K562 (cell line): ENCODE measurements around the gene TFAP2E. TPM values are rescaled to one million over a fixed set of nuclear protein-coding genes. Genes with fewer than 3 reads are reported as not detected.

ENCODE experiments used
- ATAC-seq: fragments of 200-7000 bp; cut with Tn5 transposase; 3 replicates; pipeline ENCODE4 v1.9.1; 2020; ENCODE audit warnings: moderate library complexity
- BruUV-seq: library from RNA; stranded (reverse); fragments of 400-500 nt; replicated peaks from 2 replicates; lab custom pipeline; 2021; lab: Mats Ljungman, UMichigan
- CTCF ChIA-PET: fragments of 300-600 bp; formaldehyde crosslinking; extraction: SDS; loops from one replicate; lab custom pipeline; 2021; ENCODE audit warnings: low intra/inter-chr PET ratio; lab: Yijun Ruan, JAX
- POLR2A ChIA-PET: fragments of 300-600, 350-650 bp; sonication (Branson Sonifier 250); formaldehyde crosslinking; extraction: SDS; loops from one replicate; lab custom pipeline; 2021; ENCODE audit warnings: antibody characterized with exemption, inconsistent platforms; lab: Yijun Ruan, JAX
- DNase-seq, 4 experiments: peaks; one replicate each; pipeline versions ENCODE4 v3.0.0 to v3.0.0-alpha.2; 2011 to 2018; ENCODE audit warnings: low spot score in 3 of 4, mixed read lengths in 3 of 4; ENCODE audit errors: extremely low read depth in 1 of 4
- FAIRE-seq: peaks from 2 replicates; lab custom pipeline; 2011; peaks lifted over from hg19 to GRCh38; lab: Jason Lieb, UNC
- H2AFZ ChIP-seq: 2 replicates; pipeline ENCODE4 v1.6.0; 2011; ENCODE audit warnings: low read depth, low read length, control low read depth, inconsistent platforms
- H3K27ac ChIP-seq: fragments of 200-600 bp; 3 replicates; pipeline ENCODE4 v1.8.0; 2011; ENCODE audit warnings: low read depth, mild to moderate bottlenecking, control low read depth, inconsistent platforms, low read length, moderate library complexity, mixed read lengths; ENCODE audit errors: extremely low read depth
- H3K27me3 ChIP-seq, 2 experiments: fragments of 300-600 bp in 1 of 2; 2 replicates in 1 of 2; 3 replicates in 1 of 2; pipeline versions ENCODE4 v1.6.0 to v1.8.0; 2011; ENCODE audit warnings: inconsistent platforms in 2 of 2, low read length in 2 of 2, mild to moderate bottlenecking in 1 of 2, mixed read lengths in 1 of 2, moderate library complexity in 1 of 2; ENCODE audit not compliant: control insufficient read depth in 2 of 2, insufficient read depth in 2 of 2
- H3K36me3 ChIP-seq: fragments of 300-600 bp; 3 replicates; pipeline ENCODE4 v1.8.0; 2011; ENCODE audit warnings: mild to moderate bottlenecking, low read length, inconsistent platforms; ENCODE audit not compliant: control insufficient read depth, insufficient read depth
- H3K4me1 ChIP-seq, 2 experiments: fragments of 200-600 bp in 1 of 2; replicated peaks in 1 of 2; 2 replicates in 1 of 2; 3 replicates in 1 of 2; pipeline versions ENCODE4 v1.5.1 to v1.8.0; 2011; ENCODE audit warnings: inconsistent platforms in 2 of 2, low read length in 2 of 2, mild to moderate bottlenecking in 1 of 2, mixed read lengths in 1 of 2, moderate library complexity in 1 of 2; ENCODE audit not compliant: control insufficient read depth in 2 of 2, insufficient read depth in 2 of 2
- H3K4me2 ChIP-seq: 2 replicates; pipeline ENCODE4 v1.6.1; 2011; ENCODE audit warnings: low read length, control low read depth, inconsistent platforms, mixed read lengths; ENCODE audit not compliant: insufficient read depth
- H3K4me3 ChIP-seq: fragments of 200-600 bp; sonication (generic), shearing (Covaris generic); 2 replicates; pipeline ENCODE4 v1.5.1; 2016; ENCODE audit warnings: control low read depth, inconsistent platforms
- H3K79me2 ChIP-seq: fragments of 200-600 bp; 3 replicates; pipeline ENCODE4 v1.8.0; 2011; ENCODE audit warnings: low read length, inconsistent platforms; ENCODE audit not compliant: control insufficient read depth, insufficient read depth
- H3K9ac ChIP-seq, 2 experiments: 2 replicates each; pipeline versions ENCODE4 v1.6.0 to v1.6.1; 2011; ENCODE audit warnings: low read depth in 2 of 2, low read length in 2 of 2, control low read depth in 1 of 2, inconsistent platforms in 1 of 2, mild to moderate bottlenecking in 1 of 2, mixed read lengths in 1 of 2; ENCODE audit not compliant: insufficient read depth in 1 of 2
- H3K9me1 ChIP-seq: one replicate; pipeline ENCODE4 v1.6.0; 2011; ENCODE audit warnings: inconsistent platforms, mild to moderate bottlenecking, low read length, moderate library complexity; ENCODE audit not compliant: control insufficient read depth, insufficient read depth
- H3K9me3 ChIP-seq: replicated peaks from 2 replicates; pipeline ENCODE4 v1.5.1; 2011; ENCODE audit warnings: low read depth, low read length, inconsistent platforms; ENCODE audit not compliant: control insufficient read depth, insufficient read depth
- H4K20me1 ChIP-seq: replicated peaks from 2 replicates; pipeline ENCODE4 v1.6.1; 2011; ENCODE audit warnings: low read length, inconsistent platforms, mixed read lengths; ENCODE audit not compliant: control insufficient read depth, insufficient read depth
- ARNT ChIP-seq, 2 experiments: fragments of 450-650 bp; IDR thresholded peaks; 2 replicates each; pipeline ENCODE4 v1.6.1; 2016; ENCODE audit warnings: mild to moderate bottlenecking in 1 of 2
- FIP1L1 ChIP-seq: fragments of 200-400 bp; formaldehyde crosslinking; IDR thresholded peaks from 2 replicates; pipeline ENCODE4 v1.6.1; 2018; ENCODE audit warnings: mild to moderate bottlenecking, low read depth, low read length; ENCODE audit not compliant: poor library complexity, severe bottlenecking
- GTF2E2 ChIP-seq: fragments of 200-800 bp; sonication (Bioruptor generic); IDR thresholded peaks from 2 replicates; pipeline ENCODE4 v1.6.1; 2016; ENCODE audit warnings: missing genetic modification characterization, missing compliant biosample characterization
- HDAC3 ChIP-seq: fragments of 450-650 bp; IDR thresholded peaks from 2 replicates; pipeline ENCODE4 v1.6.1; 2018; ENCODE audit warnings: borderline replicate concordance, mild to moderate bottlenecking, moderate library complexity; ENCODE audit not compliant: partially characterized antibody
- KDM4B ChIP-seq, 2 experiments: fragments of 450-650 bp in 1 of 2; sonication (generic) in 1 of 2; IDR thresholded peaks; 2 replicates each; pipeline ENCODE4 v1.6.1; 2016 to 2017; ENCODE audit warnings: borderline replicate concordance in 2 of 2, antibody characterized with exemption in 1 of 2, low read depth in 1 of 2, mild to moderate bottlenecking in 1 of 2
- MAFK ChIP-seq: IDR thresholded peaks from 2 replicates; pipeline ENCODE4 v1.6.1; 2011; ENCODE audit warnings: low read length, improper control_type of control experiment
- MECOM ChIP-seq: fragments of 250-450 bp; sonication (Bioruptor Pico); IDR thresholded peaks from 2 replicates; pipeline ENCODE4 v1.8.0; 2022; ENCODE audit warnings: inconsistent platforms
- NCOA6 ChIP-seq: fragments of 450-650 bp; IDR thresholded peaks from 2 replicates; pipeline ENCODE4 v1.6.1; 2017; ENCODE audit warnings: mild to moderate bottlenecking
- NFIC ChIP-seq: fragments of 450-650 bp; IDR thresholded peaks from 2 replicates; pipeline ENCODE4 v1.6.1; 2017; ENCODE audit warnings: mild to moderate bottlenecking, inconsistent platforms
- SAFB2 ChIP-seq: fragments of 200-400 bp; formaldehyde crosslinking; IDR thresholded peaks from 2 replicates; pipeline ENCODE4 v1.6.1; 2018; ENCODE audit warnings: borderline replicate concordance, low read length, low read depth, moderate library complexity; ENCODE audit not compliant: severe bottlenecking
- SMAD3 ChIP-seq: fragments of 450-650 bp; formaldehyde crosslinking; conservative IDR thresholded peaks from 2 replicates; pipeline ENCODE4 v1.4.0; 2020; ENCODE audit warnings: mild to moderate bottlenecking
- SNRNP70 ChIP-seq: fragments of 200-400 bp; formaldehyde crosslinking; optimal IDR thresholded peaks from 2 replicates; pipeline ENCODE3; 2017; ENCODE audit warnings: low read depth, low read length
- THAP7 ChIP-seq: fragments of 250-450 bp; sonication (Bioruptor Pico); IDR thresholded peaks from 2 replicates; pipeline ENCODE4 v1.5.0; 2021
- TRIM24 ChIP-seq, 2 experiments: fragments of 450-650 bp; IDR thresholded peaks; 2 replicates each; pipeline ENCODE4 v1.6.1; 2016
- ZNF518B ChIP-seq: fragments of 250-450 bp; sonication (Bioruptor Pico); IDR thresholded peaks from 2 replicates; pipeline ENCODE4 v1.5.0; 2021; ENCODE audit warnings: mild to moderate bottlenecking, moderate library complexity
- whole genome bisulfite sequencing: fragments of 100-300 bp; shearing (Covaris generic); methylation state at CpG from one replicate; pipeline ENCODE4 v1.1.6; 2016; ENCODE audit warnings: low coverage, mixed read lengths; ENCODE audit not compliant: insufficient coverage; ENCODE audit errors: missing lambda C conversion rate; 5-methylcytosine and 5-hydroxymethylcytosine counted together
- in situ Hi-C: fragments of 300-500 bp; cut with MboI; formaldehyde crosslinking; loops from 4 replicates; pipeline ENCODE4 v1.15.0; 2018; ENCODE audit warnings: inconsistent platforms, mixed read lengths
- intact Hi-C: fragments of 100-400 bp; cut with micrococcal nuclease; formaldehyde crosslinking; loops from 2 replicates; pipeline ENCODE4 v1.14.2; 2022
- polyA plus RNA-seq, 8 experiments: library from polyadenylated mRNA; depleted of rRNA in 4 of 8; stranded (reverse) in 5 of 8; unstranded in 3 of 8; fragments of >200 nt; fragmentation: Nextera tagmentation in 2 of 8; fragmentation: Illumina TruSeq in 1 of 8; extraction: Ambion mirVana in 2 of 8; extraction: Trizol in 1 of 8; gene quantifications; 2 replicates each; pipeline versions ENCODE4 v1.2.1 to v1.2.3, GENCODE V29; 2011 to 2014; ENCODE audit warnings: inconsistent platforms in 1 of 8, missing spikeins in 1 of 8
- total RNA-seq, 7 experiments: library from RNA; depleted of rRNA in 6 of 7; stranded (reverse); fragments of >200 nt in 6 of 7; fragmentation: Illumina TruSeq in 2 of 7; extraction: Trizol in 2 of 7; gene quantifications; 2 replicates each; pipeline versions ENCODE4 v1.2.1 to v1.2.3, GENCODE V29; 2011 to 2021; ENCODE audit warnings: low replicate concordance in 1 of 7
- TF ChIP-seq, protein P1 (sequence below): fragments of 250-450 bp; sonication (Bioruptor Pico); IDR thresholded peaks from 2 replicates; pipeline ENCODE4 v1.8.0; 2022; ENCODE audit warnings: moderate library complexity, mild to moderate bottlenecking, inconsistent platforms
- TF ChIP-seq, protein P2 (sequence below): fragments of 450-650 bp; IDR thresholded peaks from 2 replicates; pipeline ENCODE4 v1.6.1; 2016; ENCODE audit warnings: borderline replicate concordance

TFAP2E gene
- total and polyA plus RNA-seq, 9 of the 15 experiments (the other 6 are each of a cell fraction or from before 2014, with no cell fraction given), result 0.03 to 0.11 (median 0.07) TPM; not detected in 4

DNA sequence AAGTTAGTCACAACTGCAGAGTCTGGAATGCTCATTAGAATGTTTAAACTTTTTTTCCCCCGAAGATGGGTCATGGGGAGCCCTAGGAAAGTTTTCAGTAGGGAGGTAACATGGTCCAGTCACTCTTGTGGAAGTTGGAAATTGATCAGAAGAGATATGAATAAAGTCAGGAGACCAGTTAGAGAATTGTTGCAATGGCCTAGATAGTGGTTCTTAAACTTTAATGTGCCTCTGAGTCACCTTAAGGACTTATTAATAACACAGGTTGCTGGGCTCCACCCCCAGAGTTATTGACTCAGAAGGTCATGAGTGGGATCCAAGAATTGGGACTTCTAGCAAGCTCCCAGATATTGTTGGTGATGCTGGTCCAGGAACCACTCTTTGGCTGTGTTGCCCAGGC lies 3.2 kb upstream of the TFAP2E start:
- H4K20me1 ChIP-seq, result peaks cover 12% of the 10 kb centered on the region; the same call in 1 of the 2 replicates
- H3K36me3 ChIP-seq, result peaks cover 8% of the 10 kb centered on the region; the same call in 1 of the 3 replicates
- ChIA-PET CTCF (interaction anchor here (1.0 to 3.6 kb wide), 5 partner anchors 111 to 204 kb away, joined by 3 to 47 read pairs (median 11); no protein-coding TSS in a partner anchor), POLR2A (interaction anchor here (0.5 to 1.2 kb wide), 4 partner anchors 13 to 827 kb away, joined by 3 to 4 read pairs (median 3); no protein-coding TSS in a partner anchor)
- ATAC-seq (no peak), DNase-seq (no peak), FAIRE-seq (no peak)
- no peak overlapping the region for H3K4me3 ChIP-seq
- H3K4me2 ChIP-seq, result no peak overlapping the region
- intact Hi-C loops (loop anchor here (1.0 kb wide), 4 partner anchors 76 to 204 kb away; no protein-coding TSS in a partner anchor), in situ Hi-C loops (loop anchor here (5.0 to 10.0 kb wide), 3 partner anchors 152 to 365 kb away; no protein-coding TSS in a partner anchor)
- no peak overlapping the region for H3K9ac ChIP-seq
- H3K9me1 ChIP-seq, result no peaks in the 10 kb centered on the region
- no TSS peak for BruUV-seq
- H3K27me3 ChIP-seq, result peaks cover 3 to 18% of the 10 kb centered on the region in 2 experiments; a peak in 4 of 5 replicates
- WGBS, result 9% methylated on average over 1 of the region's 1 CpG
- H3K79me2 ChIP-seq, result no peaks in the 10 kb centered on the region
- no peak overlapping the region for H2AFZ ChIP-seq
- peaks cover 3 to 23% of the 10 kb centered on the region in 2 experiments; a peak in 2 of 5 replicates for H3K4me1 ChIP-seq
- H3K27ac ChIP-seq, result no peak overlapping the region
- H3K9me3 ChIP-seq, result no peaks in the 10 kb centered on the region
- TF ChIP-seq GTF2E2 (tag) (no peak), HDAC3 (no peak), SMAD3 (CRISPR knock-in tag) (no peak), KDM4B (IDR thresholded peaks at IDR 0.05; ENCODE audit: borderline replicate concordance in 2 of 2, low read depth in 1 of 2) (no peak), NCOA6 (no peak), SNRNP70 (no peak), MAFK (no peak), TRIM24 (IDR thresholded peaks at IDR 0.05) (no peak), ARNT (IDR thresholded peaks at IDR 0.05) (no peak), MECOM (no peak), ZNF518B (no peak), SAFB2 (no peak), THAP7 (CRISPR knock-in tag) (no peak), FIP1L1 (no peak), NFIC (no peak)
- TF ChIP-seq, protein P1, sequence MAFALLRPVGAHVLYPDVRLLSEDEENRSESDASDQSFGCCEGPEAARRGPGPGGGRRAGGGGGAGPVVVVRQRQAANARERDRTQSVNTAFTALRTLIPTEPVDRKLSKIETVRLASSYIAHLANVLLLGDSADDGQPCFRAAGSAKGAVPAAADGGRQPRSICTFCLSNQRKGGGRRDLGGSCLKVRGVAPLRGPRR, result no peak
- TF ChIP-seq, protein P2, sequence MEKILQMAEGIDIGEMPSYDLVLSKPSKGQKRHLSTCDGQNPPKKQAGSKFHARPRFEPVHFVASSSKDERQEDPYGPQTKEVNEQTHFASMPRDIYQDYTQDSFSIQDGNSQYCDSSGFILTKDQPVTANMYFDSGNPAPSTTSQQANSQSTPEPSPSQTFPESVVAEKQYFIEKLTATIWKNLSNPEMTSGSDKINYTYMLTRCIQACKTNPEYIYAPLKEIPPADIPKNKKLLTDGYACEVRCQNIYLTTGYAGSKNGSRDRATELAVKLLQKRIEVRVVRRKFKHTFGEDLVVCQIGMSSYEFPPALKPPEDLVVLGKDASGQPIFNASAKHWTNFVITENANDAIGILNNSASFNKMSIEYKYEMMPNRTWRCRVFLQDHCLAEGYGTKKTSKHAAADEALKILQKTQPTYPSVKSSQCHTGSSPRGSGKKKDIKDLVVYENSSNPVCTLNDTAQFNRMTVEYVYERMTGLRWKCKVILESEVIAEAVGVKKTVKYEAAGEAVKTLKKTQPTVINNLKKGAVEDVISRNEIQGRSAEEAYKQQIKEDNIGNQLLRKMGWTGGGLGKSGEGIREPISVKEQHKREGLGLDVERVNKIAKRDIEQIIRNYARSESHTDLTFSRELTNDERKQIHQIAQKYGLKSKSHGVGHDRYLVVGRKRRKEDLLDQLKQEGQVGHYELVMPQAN, result no peak
